Prostate gland (tissue), 2 donors: ENCODE results near the gene MTOR.

Source experiments
- POLR2A ChIP-seq: fragments of 450-650 bp; IDR thresholded peaks from one replicate; pipeline ENCODE4 v1.6.1; 2016; ENCODE audit warnings: antibody characterized with exemption, mild to moderate bottlenecking
- POLR2AphosphoS5 ChIP-seq: sonication (generic); formaldehyde crosslinking; IDR thresholded peaks from one replicate; pipeline ENCODE4 v1.6.1; 2017; ENCODE audit warnings: antibody characterized with exemption
- TF ChIP-seq, protein P1 (sequence below), 4 experiments: fragments of 200-600 bp in 2 of 4; fragments of 450-650 bp in 2 of 4; sonication (generic) in 2 of 4; IDR thresholded peaks; 1 replicate in 3 of 4; 2 replicates in 1 of 4; pipeline ENCODE4 v1.5.1; 2016 to 2019; ENCODE audit warnings: antibody characterized with exemption in 4 of 4, mild to moderate bottlenecking in 2 of 4, moderate library complexity in 2 of 4

DNA sequence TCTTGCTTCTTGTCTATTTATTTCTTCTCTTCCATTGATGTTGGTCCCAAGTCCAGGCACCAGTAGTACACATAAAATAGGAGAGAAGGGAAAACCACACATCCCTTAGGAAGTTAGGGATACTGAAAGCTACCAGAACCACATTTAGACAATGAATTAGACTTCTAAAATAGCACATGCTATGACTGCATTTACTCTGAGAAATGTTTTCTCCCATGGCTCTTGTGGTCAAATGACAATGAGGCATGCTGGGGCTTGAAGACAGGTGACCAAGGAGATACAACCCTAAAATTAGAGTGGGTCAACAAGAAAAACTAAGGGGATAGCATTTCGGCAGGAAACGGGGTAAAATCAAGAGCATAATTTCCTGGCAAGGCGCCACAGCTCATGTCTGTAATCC is 17.1 kb downstream of the MTOR start:
- TF ChIP-seq, protein P1, sequence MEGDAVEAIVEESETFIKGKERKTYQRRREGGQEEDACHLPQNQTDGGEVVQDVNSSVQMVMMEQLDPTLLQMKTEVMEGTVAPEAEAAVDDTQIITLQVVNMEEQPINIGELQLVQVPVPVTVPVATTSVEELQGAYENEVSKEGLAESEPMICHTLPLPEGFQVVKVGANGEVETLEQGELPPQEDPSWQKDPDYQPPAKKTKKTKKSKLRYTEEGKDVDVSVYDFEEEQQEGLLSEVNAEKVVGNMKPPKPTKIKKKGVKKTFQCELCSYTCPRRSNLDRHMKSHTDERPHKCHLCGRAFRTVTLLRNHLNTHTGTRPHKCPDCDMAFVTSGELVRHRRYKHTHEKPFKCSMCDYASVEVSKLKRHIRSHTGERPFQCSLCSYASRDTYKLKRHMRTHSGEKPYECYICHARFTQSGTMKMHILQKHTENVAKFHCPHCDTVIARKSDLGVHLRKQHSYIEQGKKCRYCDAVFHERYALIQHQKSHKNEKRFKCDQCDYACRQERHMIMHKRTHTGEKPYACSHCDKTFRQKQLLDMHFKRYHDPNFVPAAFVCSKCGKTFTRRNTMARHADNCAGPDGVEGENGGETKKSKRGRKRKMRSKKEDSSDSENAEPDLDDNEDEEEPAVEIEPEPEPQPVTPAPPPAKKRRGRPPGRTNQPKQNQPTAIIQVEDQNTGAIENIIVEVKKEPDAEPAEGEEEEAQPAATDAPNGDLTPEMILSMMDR (IDR thresholded peaks at IDR 0.05): no peak
- no peak for TF ChIP-seq POLR2A
- no peak for TF ChIP-seq POLR2AphosphoS5
